GM23248 (cell line): ENCODE results near the gene CDYL. TPM values are rescaled to one million over a fixed set of nuclear protein-coding genes. Genes with fewer than 3 reads are reported as not detected.
A peak's percentile ranks its signal among the peaks of the same experiment; 100 is the strongest.

Source experiments
- DNase-seq: peaks from one replicate; pipeline ENCODE4 v3.0.0-alpha.2; 2015
- H2AFZ ChIP-seq: fragments of 200-600 bp; sonication (generic); 2 replicates; pipeline ENCODE4 v1.6.1; 2016; ENCODE audit warnings: antibody characterized with exemption
- H3F3A ChIP-seq: fragments of 200-600 bp; sonication (generic); 2 replicates; pipeline ENCODE4 v1.6.1; 2016; ENCODE audit warnings: mild to moderate bottlenecking, antibody characterized with exemption, mixed run types; ENCODE audit not compliant: insufficient read depth
- H3K27ac ChIP-seq: fragments of 200-600 bp; sonication (generic); 2 replicates; pipeline ENCODE4 v1.5.1; 2016; ENCODE audit warnings: mild to moderate bottlenecking
- H3K27me3 ChIP-seq: fragments of 200-600 bp; sonication (generic); replicated peaks from 2 replicates; pipeline ENCODE4 v1.6.1; 2016; ENCODE audit warnings: mild to moderate bottlenecking; ENCODE audit not compliant: insufficient read depth
- H3K36me3 ChIP-seq: fragments of 200-600 bp; sonication (generic); 2 replicates; pipeline ENCODE4 v1.6.1; 2016; ENCODE audit warnings: low read depth, mild to moderate bottlenecking
- H3K4me1 ChIP-seq: fragments of 200-600 bp; sonication (generic); 2 replicates; pipeline ENCODE4 v1.6.1; 2016; ENCODE audit warnings: mild to moderate bottlenecking; ENCODE audit not compliant: insufficient read depth
- H3K4me2 ChIP-seq: fragments of 200-600 bp; sonication (generic); one replicate; pipeline ENCODE4 v1.6.1; 2016; ENCODE audit warnings: mild to moderate bottlenecking; ENCODE audit not compliant: unreplicated experiment
- H3K4me3 ChIP-seq: fragments of 200-600 bp; sonication (generic); 2 replicates; pipeline ENCODE4 v1.5.1; 2016; ENCODE audit warnings: mild to moderate bottlenecking
- H3K79me2 ChIP-seq: fragments of 200-600 bp; sonication (generic); 2 replicates; pipeline ENCODE4 v1.6.1; 2016; ENCODE audit warnings: mild to moderate bottlenecking; ENCODE audit not compliant: insufficient read depth
- H3K9ac ChIP-seq: fragments of 200-600 bp; sonication (generic); 2 replicates; pipeline ENCODE4 v1.6.1; 2016; ENCODE audit warnings: mild to moderate bottlenecking
- H3K9me2 ChIP-seq: fragments of 200-600 bp; sonication (generic); 2 replicates; pipeline ENCODE4 v1.6.1; 2016; ENCODE audit warnings: mixed run types, mild to moderate bottlenecking, moderate library complexity; ENCODE audit not compliant: insufficient read depth
- H3K9me3 ChIP-seq: fragments of 200-600 bp; sonication (generic); one replicate; pipeline ENCODE4 v1.6.1; 2017; ENCODE audit warnings: low read depth
- H4K20me1 ChIP-seq: fragments of 200-600 bp; sonication (generic); 2 replicates; pipeline ENCODE4 v1.6.0; 2016; ENCODE audit not compliant: insufficient read depth
- EZH2 ChIP-seq: fragments of 200-600 bp; sonication (generic); IDR thresholded peaks from 2 replicates; pipeline ENCODE4 v1.6.1; 2018; ENCODE audit warnings: antibody characterized with exemption, mild to moderate bottlenecking; ENCODE audit not compliant: insufficient read depth, poor library complexity, severe bottlenecking
- EZH2phosphoT487 ChIP-seq: fragments of 200-600 bp; sonication (generic); IDR thresholded peaks from 2 replicates; pipeline ENCODE4 v1.6.1; 2018; ENCODE audit warnings: antibody characterized with exemption, moderate library complexity, mild to moderate bottlenecking, low read depth; ENCODE audit not compliant: insufficient read depth
- WGBS, 2 experiments: methylation state at CpG; one replicate each; pipeline ENCODE4 v1.1.6; 2015 to 2017; ENCODE audit warnings: low lambda C conversion rate in 2 of 2, low coverage in 1 of 2; ENCODE audit errors: missing lambda C conversion rate in 2 of 2; 5-methylcytosine and 5-hydroxymethylcytosine counted together
- in situ Hi-C: fragments of 300-500 bp; cut with MboI; formaldehyde crosslinking; loops from 2 replicates; pipeline ENCODE4 v1.15.0; 2020
- polyA plus RNA-seq: library from polyadenylated mRNA; unstranded; fragments of >200 nt; fragmentation: Nextera tagmentation; extraction: Ambion mirVana; gene quantifications from 2 replicates; pipeline ENCODE4 v1.2.1, GENCODE V29; 2016
- total RNA-seq: library from RNA; depleted of rRNA; stranded (reverse); fragments of >200 nt; shearing (Covaris generic); gene quantifications from 2 replicates; pipeline ENCODE4 v1.2.3, GENCODE V29; 2014

CDYL gene
- total and polyA plus RNA-seq, 2 experiments from 2014 or later, result 7.9 to 27.9 TPM

DNA sequence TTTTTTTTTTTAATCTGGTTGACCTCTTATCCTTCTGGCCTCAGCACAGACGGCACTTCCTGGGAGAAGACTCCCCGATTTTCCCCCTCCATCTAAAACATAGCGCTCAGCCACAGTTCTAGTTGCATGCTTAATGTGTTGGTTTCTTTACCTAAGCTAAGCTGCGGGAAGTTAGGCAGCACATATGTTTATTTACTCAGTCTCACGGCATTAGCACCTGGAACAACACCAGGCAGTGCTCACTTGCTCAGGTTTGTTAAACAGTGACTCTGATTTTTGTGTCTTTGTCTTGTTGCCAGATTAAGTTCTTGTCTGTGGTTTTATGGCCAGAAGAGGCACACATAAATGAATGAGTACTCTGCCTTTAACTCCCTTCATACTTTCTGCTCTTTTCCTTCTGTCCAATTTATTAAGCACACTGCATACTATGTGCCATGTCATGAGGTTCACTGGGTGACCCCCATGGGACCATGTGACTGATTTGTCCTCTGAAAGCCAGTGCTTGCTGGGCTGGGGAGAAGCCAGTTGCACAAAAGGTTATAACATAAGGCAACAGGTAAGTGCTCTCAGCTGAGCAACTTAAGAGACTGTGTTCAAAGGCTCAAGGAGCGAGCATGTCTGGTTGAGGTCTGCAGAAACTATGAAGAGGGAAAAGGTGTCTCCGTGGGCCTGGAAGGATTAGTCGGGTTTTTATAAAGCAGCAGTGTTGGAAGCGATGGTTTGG is 134.0 kb downstream of the CDYL start:
- Histone ChIP-seq H3K79me2 (peaks cover 87% of the 10 kb centered on the region), H3K4me1 (peaks cover 31% of the 10 kb centered on the region), H3K9ac (no peak overlapping the region), H3K9me2 (no peaks in the 10 kb centered on the region), H3F3A (no peaks in the 10 kb centered on the region), H3K4me3 (no peak overlapping the region), H3K36me3 (no peaks in the 10 kb centered on the region), H3K27me3 (no peaks in the 10 kb centered on the region), H2AFZ (no peak overlapping the region), H3K27ac (no peak overlapping the region), H3K4me2 (no peak overlapping the region), H3K9me3 (no peaks in the 10 kb centered on the region), H4K20me1 (no peaks in the 10 kb centered on the region)
- in situ Hi-C loops, result no loop called here
- TF ChIP-seq EZH2 (no peak), EZH2phosphoT487 (no peak)
- 98 to 99% methylated on average over 9 of the region's 9 CpGs for WGBS, 2 experiments
- no peak for DNase-seq

DNA sequence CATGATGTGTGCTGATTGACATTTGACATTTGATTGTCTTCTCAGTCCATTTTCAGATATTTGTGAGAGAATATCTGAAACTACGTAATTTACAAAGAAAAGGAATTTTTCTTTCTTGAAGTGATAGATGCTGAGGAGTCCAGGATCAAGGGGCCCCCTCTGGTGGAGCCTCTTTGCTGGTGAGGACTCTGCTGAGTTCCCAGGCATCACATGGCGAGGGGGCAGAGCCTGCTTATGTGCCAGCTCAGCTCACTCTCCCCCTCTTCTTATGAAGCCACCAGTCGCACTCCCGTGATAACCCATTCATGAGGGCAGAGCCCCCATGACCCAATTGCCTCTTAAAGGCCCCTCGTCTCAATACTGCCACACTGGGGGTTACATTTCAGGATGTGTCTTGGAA is 136.4 kb downstream of the CDYL start:
- Histone ChIP-seq H3K27ac (no peak overlapping the region), H3K36me3 (no peaks in the 10 kb centered on the region), H3K27me3 (no peaks in the 10 kb centered on the region), H3K79me2 (peaks cover 84% of the 10 kb centered on the region), H3K4me3 (no peak overlapping the region), H3F3A (no peaks in the 10 kb centered on the region), H3K4me2 (no peak overlapping the region), H3K9ac (no peak overlapping the region), H3K9me3 (no peaks in the 10 kb centered on the region), H3K9me2 (no peaks in the 10 kb centered on the region), H2AFZ (no peak overlapping the region), H3K4me1 (peaks cover 19% of the 10 kb centered on the region), H4K20me1 (no peaks in the 10 kb centered on the region)
- WGBS, 2 experiments, result 94 to 100% methylated on average over 5 of the region's 5 CpGs
- no peak for DNase-seq
- in situ Hi-C loops, result no loop called here
- TF ChIP-seq EZH2phosphoT487 (no peak), EZH2 (no peak)

- Histone ChIP-seq H3K27me3 (no peaks in the 10 kb centered on the region), H3K36me3 (no peaks in the 10 kb centered on the region), H3K4me1 (peaks cover 12% of the 10 kb centered on the region), H3K9me2 (no peaks in the 10 kb centered on the region), H3F3A (no peaks in the 10 kb centered on the region), H3K9ac (no peak overlapping the region), H3K79me2 (peaks cover 85% of the 10 kb centered on the region), H2AFZ (no peak overlapping the region), H3K4me2 (no peak overlapping the region), H3K9me3 (no peaks in the 10 kb centered on the region), H3K27ac (no peak overlapping the region), H3K4me3 (no peak overlapping the region), H4K20me1 (peaks cover 5% of the 10 kb centered on the region; the same call in 1 of the 2 replicates)
- TF ChIP-seq EZH2phosphoT487 (no peak), EZH2 (no peak)
- 77 to 83% methylated on average over 10 of the region's 10 CpGs for WGBS, 2 experiments
- in situ Hi-C loops, result no loop called here
- no peak for DNase-seq
Measured at GRCh38 chr6:4913705-4914419, 137.7 kb downstream of the CDYL start.

DNA sequence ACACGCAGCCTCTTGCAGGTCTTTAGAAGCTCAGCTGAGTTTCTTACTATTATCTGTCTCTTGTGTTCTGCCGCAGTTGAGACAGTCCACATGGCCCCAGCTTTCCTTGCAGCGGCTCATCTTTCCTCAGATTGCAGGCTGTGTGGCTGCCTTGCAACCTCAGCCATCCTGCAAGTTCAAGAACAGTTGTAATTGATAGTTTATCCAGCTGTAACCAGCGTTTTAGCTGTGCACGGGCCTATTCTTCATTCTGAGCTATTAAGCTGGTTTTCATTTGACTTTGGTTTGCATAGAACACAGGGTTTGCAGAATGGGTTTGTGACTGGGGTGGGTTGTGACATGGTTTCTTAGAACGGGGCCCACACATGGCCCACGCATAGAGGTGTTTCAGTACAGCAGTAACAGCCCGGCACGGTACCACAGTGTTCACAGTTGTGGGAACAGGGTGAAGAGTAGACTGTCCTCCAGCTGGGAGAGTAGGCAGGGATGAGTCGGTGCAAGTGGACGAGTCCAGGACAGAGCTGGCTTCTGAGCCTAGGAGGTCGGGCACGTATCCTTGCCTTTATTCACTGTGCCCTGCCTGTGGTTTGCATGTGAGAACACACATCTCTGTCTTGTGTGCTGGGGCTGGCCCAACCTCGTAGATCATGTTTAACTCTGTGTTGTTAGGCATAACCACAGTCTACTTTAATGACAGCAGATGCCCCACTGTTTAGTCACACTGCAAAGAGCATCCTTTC is 138.4 kb downstream of the CDYL start:
- Histone ChIP-seq H3K27ac (peak overlapping the region; percentile 29; the same call in 1 of the 2 replicates), H3K9me2 (no peaks in the 10 kb centered on the region), H3K79me2 (peaks cover 86% of the 10 kb centered on the region), H2AFZ (no peak overlapping the region), H3K4me3 (no peak overlapping the region), H3K36me3 (no peaks in the 10 kb centered on the region), H3K27me3 (no peaks in the 10 kb centered on the region), H3F3A (no peaks in the 10 kb centered on the region), H3K4me1 (peaks cover 12% of the 10 kb centered on the region), H3K4me2 (no peak overlapping the region), H3K9me3 (no peaks in the 10 kb centered on the region), H3K9ac (no peak overlapping the region), H4K20me1 (peaks cover 5% of the 10 kb centered on the region; the same call in 1 of the 2 replicates)
- in situ Hi-C loops, result no loop called here
- 47 to 49% methylated on average over 14 of the region's 14 CpGs for WGBS, 2 experiments
- TF ChIP-seq EZH2 (no peak), EZH2phosphoT487 (no peak)
- peak; percentile 64 for DNase-seq
